K562 (cell line): Measurements from ENCODE around the gene GMPR. TPM values are rescaled to one million over a fixed set of nuclear protein-coding genes. Genes with fewer than 3 reads are reported as not detected.
A peak's percentile ranks its signal among the peaks of the same experiment; 100 is the strongest.

Experiments
- ATF3 ChIP-seq, 2 experiments: fragments of 450-650 bp in 1 of 2; sonication (generic) in 1 of 2; formaldehyde crosslinking in 1 of 2; IDR thresholded peaks in 1 of 2; conservative IDR thresholded peaks in 1 of 2; 2 replicates each; pipeline versions ENCODE4 v1.6.1 to v1.8.1; 2016 to 2023; ENCODE audit warnings: mild to moderate bottlenecking in 2 of 2, moderate library complexity in 2 of 2, inconsistent platforms in 1 of 2, missing genetic modification reagents in 1 of 2
- HNRNPUL1 ChIP-seq: fragments of 200-400 bp; formaldehyde crosslinking; IDR thresholded peaks from 2 replicates; pipeline ENCODE4 v1.6.1; 2017; ENCODE audit warnings: low read length
- MTA3 ChIP-seq: fragments of 450-650 bp; formaldehyde crosslinking; IDR thresholded peaks from 2 replicates; pipeline ENCODE4 v1.6.1; 2017; ENCODE audit warnings: mild to moderate bottlenecking, borderline replicate concordance
- PRPF4 ChIP-seq: fragments of 200-400 bp; formaldehyde crosslinking; IDR thresholded peaks from one replicate; pipeline ENCODE4 v1.6.1; 2017; ENCODE audit warnings: low read length, low read depth, mild to moderate bottlenecking; ENCODE audit not compliant: insufficient read depth, poor library complexity, severe bottlenecking
- RBBP5 ChIP-seq: fragments of 200-600 bp; sonication (generic); IDR thresholded peaks from 2 replicates; pipeline ENCODE4 v1.6.1; 2012; ENCODE audit warnings: borderline replicate concordance, mild to moderate bottlenecking, low read length, control low read depth, inconsistent platforms; ENCODE audit not compliant: insufficient read depth, poor library complexity, severe bottlenecking
- REST ChIP-seq, 2 experiments: fragments of 450-650 bp; formaldehyde crosslinking in 1 of 2; IDR thresholded peaks; 2 replicates each; pipeline versions ENCODE4 v1.4.0 to v1.6.1; 2014 to 2020; ENCODE audit warnings: mild to moderate bottlenecking in 2 of 2, borderline replicate concordance in 1 of 2, low read depth in 1 of 2
- RFX1 ChIP-seq: fragments of 450-650 bp; IDR thresholded peaks from 2 replicates; pipeline ENCODE4 v1.6.1; 2016; ENCODE audit warnings: mild to moderate bottlenecking, moderate library complexity
- RFX7 ChIP-seq: fragments of 250-450 bp; sonication (Bioruptor Pico); IDR thresholded peaks from 2 replicates; pipeline ENCODE4 v1.5.1; 2021; ENCODE audit warnings: mild to moderate bottlenecking
- SREBF2 ChIP-seq: sonication (generic); formaldehyde crosslinking; IDR thresholded peaks from 2 replicates; pipeline ENCODE4 v1.4.0; 2020; ENCODE audit warnings: mild to moderate bottlenecking, missing genetic modification reagents
- polyA plus RNA-seq, 8 experiments: library from polyadenylated mRNA; depleted of rRNA in 4 of 8; stranded (reverse) in 5 of 8; unstranded in 3 of 8; fragments of >200 nt; fragmentation: Nextera tagmentation in 2 of 8; fragmentation: Illumina TruSeq in 1 of 8; extraction: Ambion mirVana in 2 of 8; extraction: Trizol in 1 of 8; gene quantifications; 2 replicates each; pipeline versions ENCODE4 v1.2.1 to v1.2.3, GENCODE V29; 2011 to 2014; ENCODE audit warnings: inconsistent platforms in 1 of 8, missing spikeins in 1 of 8
- total RNA-seq, 7 experiments: library from RNA; depleted of rRNA in 6 of 7; stranded (reverse); fragments of >200 nt in 6 of 7; fragmentation: Illumina TruSeq in 2 of 7; extraction: Trizol in 2 of 7; gene quantifications; 2 replicates each; pipeline versions ENCODE4 v1.2.1 to v1.2.3, GENCODE V29; 2011 to 2021; ENCODE audit warnings: low replicate concordance in 1 of 7
- TF ChIP-seq, protein P1 (sequence below): sonication (generic); formaldehyde crosslinking; IDR thresholded peaks from 2 replicates; pipeline ENCODE4 v1.9.0; 2022; ENCODE audit warnings: mild to moderate bottlenecking, missing genetic modification reagents
- TF ChIP-seq, protein P2 (sequence below): sonication (generic); IDR thresholded peaks from 2 replicates; pipeline ENCODE4 v1.6.1; 2016
- TF ChIP-seq, protein P3 (sequence below): fragments of 450-650 bp; formaldehyde crosslinking; IDR thresholded peaks from 2 replicates; pipeline ENCODE4 v1.4.0; 2020; ENCODE audit warnings: mild to moderate bottlenecking

The GMPR gene
- total and polyA plus RNA-seq, 9 of the 15 experiments (the other 6 are each of a cell fraction or from before 2014, with no cell fraction given) = 34.6 to 83.7 (median 49.8) TPM

- TF ChIP-seq ATF3 (IDR thresholded peaks at IDR 0.05) (no peak), ATF3 (CRISPR knock-in tag; conservative IDR thresholded peaks at IDR 0.05) (peak; percentile 89), REST (IDR thresholded peaks at IDR 0.05; ENCODE audit: borderline replicate concordance) (no peak; the same call in 1 of the 2 replicates), REST (CRISPR knock-in tag; IDR thresholded peaks at IDR 0.05; ENCODE audit: low read depth) (peak; percentile 79; the same call in 1 of the 2 replicates), HNRNPUL1 (no peak), RFX1 (no peak; the same call in 1 of the 2 replicates), PRPF4 (no peak), RFX7 (CRISPR knock-in tag) (peak; percentile 83; the same call in 1 of the 2 replicates), RBBP5 (no peak), MTA3 (peak; percentile 100), SREBF2 (CRISPR knock-in tag) (no peak)
- TF ChIP-seq, protein P1, sequence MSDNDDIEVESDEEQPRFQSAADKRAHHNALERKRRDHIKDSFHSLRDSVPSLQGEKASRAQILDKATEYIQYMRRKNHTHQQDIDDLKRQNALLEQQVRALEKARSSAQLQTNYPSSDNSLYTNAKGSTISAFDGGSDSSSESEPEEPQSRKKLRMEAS = peak; percentile 72
- TF ChIP-seq, protein P2, sequence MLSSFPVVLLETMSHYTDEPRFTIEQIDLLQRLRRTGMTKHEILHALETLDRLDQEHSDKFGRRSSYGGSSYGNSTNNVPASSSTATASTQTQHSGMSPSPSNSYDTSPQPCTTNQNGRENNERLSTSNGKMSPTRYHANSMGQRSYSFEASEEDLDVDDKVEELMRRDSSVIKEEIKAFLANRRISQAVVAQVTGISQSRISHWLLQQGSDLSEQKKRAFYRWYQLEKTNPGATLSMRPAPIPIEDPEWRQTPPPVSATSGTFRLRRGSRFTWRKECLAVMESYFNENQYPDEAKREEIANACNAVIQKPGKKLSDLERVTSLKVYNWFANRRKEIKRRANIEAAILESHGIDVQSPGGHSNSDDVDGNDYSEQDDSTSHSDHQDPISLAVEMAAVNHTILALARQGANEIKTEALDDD = peak; percentile 58; the same call in 1 of the 2 replicates
- TF ChIP-seq, protein P3, sequence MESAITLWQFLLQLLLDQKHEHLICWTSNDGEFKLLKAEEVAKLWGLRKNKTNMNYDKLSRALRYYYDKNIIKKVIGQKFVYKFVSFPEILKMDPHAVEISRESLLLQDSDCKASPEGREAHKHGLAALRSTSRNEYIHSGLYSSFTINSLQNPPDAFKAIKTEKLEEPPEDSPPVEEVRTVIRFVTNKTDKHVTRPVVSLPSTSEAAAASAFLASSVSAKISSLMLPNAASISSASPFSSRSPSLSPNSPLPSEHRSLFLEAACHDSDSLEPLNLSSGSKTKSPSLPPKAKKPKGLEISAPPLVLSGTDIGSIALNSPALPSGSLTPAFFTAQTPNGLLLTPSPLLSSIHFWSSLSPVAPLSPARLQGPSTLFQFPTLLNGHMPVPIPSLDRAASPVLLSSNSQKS (CRISPR knock-in tag) = peak; percentile 87
Measured at GRCh38 chr6:16265351-16266341, 27.3 kb downstream of the GMPR start (continued).
